ENCODE results near the gene KIRREL3. TPM values are rescaled to one million over a fixed set of nuclear protein-coding genes. Genes with fewer than 3 reads are reported as not detected.

The KIRREL3 gene
- total RNA-seq, 1 experiment from 2014 or later: 0.44 TPM

- Histone ChIP-seq H3K9me2 (replicated peaks; ENCODE audit: low read length) (no peaks in the 10 kb centered on the region), H3K9ac (ENCODE audit: low read length) (no peak overlapping the region), H3F3A (ENCODE audit: low read length, unreplicated experiment) (no peaks in the 10 kb centered on the region), H3K9me3 (ENCODE audit: low read length) (no peaks in the 10 kb centered on the region), H3K4me3 (ENCODE audit: low read length) (no peak overlapping the region), H3K36me3 (ENCODE audit: low read depth, low read length) (no peaks in the 10 kb centered on the region), H3K4me1 (ENCODE audit: insufficient read depth, low read length) (peaks cover 12% of the 10 kb centered on the region), H3K4me2 (ENCODE audit: low read length) (no peak overlapping the region), H2AFZ (ENCODE audit: low read length) (no peak overlapping the region), H3K27ac (ENCODE audit: low read length) (no peak overlapping the region), H3K79me2 (ENCODE audit: low read length) (no peaks in the 10 kb centered on the region), H3K27me3 (ENCODE audit: low read length) (no peaks in the 10 kb centered on the region), H4K20me1 (ENCODE audit: low read length) (no peaks in the 10 kb centered on the region)
- ChIA-PET CTCF (no interaction called here), POLR2A (ENCODE audit: unreplicated experiment) (no interaction called here)
- intact Hi-C loops (cut with micrococcal nuclease): loop anchor here (10.0 kb wide), 1 partner anchor 273 kb away; the partner anchor contains the start of genes FAM118B and RPUSD4
- no TSS peak for BruUV-seq (replicated peaks)
- DNase-seq: no peak
- ATAC-seq: no peak
- TF ChIP-seq EZH2 (IDR thresholded peaks at IDR 0.05; ENCODE audit: low read length, unreplicated experiment): no peak
- TF ChIP-seq EZH2phosphoT487 (IDR thresholded peaks at IDR 0.05; ENCODE audit: borderline replicate concordance, low read length): no peak
- no peak for TF ChIP-seq CTCF (conservative IDR thresholded peaks at IDR 0.05; ENCODE audit: low read depth, low read length)
Observed at GRCh38 chr11:126487711-126488110, 512.9 kb downstream of the KIRREL3 start.

DNA sequence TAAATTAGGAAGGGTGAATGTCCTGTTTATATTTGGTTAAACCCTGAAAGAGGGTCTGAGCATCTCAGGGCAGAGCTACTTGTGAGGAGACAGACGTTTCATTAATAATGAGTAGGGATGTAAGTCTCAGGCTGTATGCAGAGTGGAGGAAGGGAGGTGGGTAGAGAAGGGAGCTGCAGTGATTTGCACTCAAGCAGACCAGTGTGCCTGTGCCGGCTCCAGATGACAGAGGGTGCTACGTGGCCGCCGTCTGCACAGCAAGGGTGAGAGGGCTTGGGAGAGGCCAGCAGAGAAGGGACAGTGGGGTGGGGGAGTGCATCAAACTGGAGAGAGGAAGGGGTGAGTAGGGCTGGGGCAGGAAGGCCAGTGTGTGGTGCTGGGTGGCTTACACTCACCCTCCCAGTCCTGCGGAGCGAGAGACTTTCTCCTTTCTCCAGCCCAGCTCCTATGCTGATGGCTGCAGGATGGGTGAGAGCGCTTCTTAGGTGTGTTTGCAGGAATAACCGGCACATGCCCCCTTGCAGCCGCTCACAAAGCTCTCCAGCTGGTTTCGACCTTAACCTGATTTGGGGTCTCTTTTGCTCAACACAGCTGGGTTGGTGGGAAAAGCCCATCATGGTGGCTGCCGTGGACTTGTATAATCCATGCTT lies 514.5 kb downstream of the KIRREL3 start:
- H3K9me2 ChIP-seq (replicated peaks; ENCODE audit: low read length): no peaks in the 10 kb centered on the region
- BruUV-seq (replicated peaks): no TSS peak
- no peaks in the 10 kb centered on the region for H3K79me2 ChIP-seq (ENCODE audit: low read length)
- POLR2A ChIA-PET (ENCODE audit: unreplicated experiment): no interaction called here
- TF ChIP-seq EZH2phosphoT487 (IDR thresholded peaks at IDR 0.05; ENCODE audit: borderline replicate concordance, low read length) (no peak), CTCF (conservative IDR thresholded peaks at IDR 0.05; ENCODE audit: low read depth, low read length) (no peak), EZH2 (IDR thresholded peaks at IDR 0.05; ENCODE audit: low read length, unreplicated experiment) (no peak)
- H3K9me3 ChIP-seq (ENCODE audit: low read length): no peaks in the 10 kb centered on the region
- H3F3A ChIP-seq (ENCODE audit: low read length, unreplicated experiment): no peaks in the 10 kb centered on the region
- no peaks in the 10 kb centered on the region for H3K36me3 ChIP-seq (ENCODE audit: low read depth, low read length)
- H3K4me2 ChIP-seq (ENCODE audit: low read length): no peak overlapping the region
- ATAC-seq (no peak), DNase-seq (no peak)
- CTCF ChIA-PET: no interaction called here
- H3K27ac ChIP-seq (ENCODE audit: low read length): no peak overlapping the region
- no peak overlapping the region for H2AFZ ChIP-seq (ENCODE audit: low read length)
- no peak overlapping the region for H3K4me3 ChIP-seq (ENCODE audit: low read length)
- peaks cover 12% of the 10 kb centered on the region for H3K4me1 ChIP-seq (ENCODE audit: insufficient read depth, low read length)
- intact Hi-C loops (cut with micrococcal nuclease): loop anchor here (10.0 kb wide), 1 partner anchor 271 kb away; the partner anchor contains the start of genes FAM118B and RPUSD4
- no peaks in the 10 kb centered on the region for H4K20me1 ChIP-seq (ENCODE audit: low read length)
- H3K9ac ChIP-seq (ENCODE audit: low read length): no peak overlapping the region
- H3K27me3 ChIP-seq (ENCODE audit: low read length): no peaks in the 10 kb centered on the region

GRCh38 chr11:126485021-126485792 lies 515.4 kb downstream of the KIRREL3 start:
- Histone ChIP-seq H3K9me3 (ENCODE audit: low read length) (no peaks in the 10 kb centered on the region), H3K79me2 (ENCODE audit: low read length) (no peaks in the 10 kb centered on the region), H4K20me1 (ENCODE audit: low read length) (no peaks in the 10 kb centered on the region), H3F3A (ENCODE audit: low read length, unreplicated experiment) (no peaks in the 10 kb centered on the region), H3K4me2 (ENCODE audit: low read length) (no peak overlapping the region), H3K36me3 (ENCODE audit: low read depth, low read length) (no peaks in the 10 kb centered on the region), H3K9me2 (replicated peaks; ENCODE audit: low read length) (no peaks in the 10 kb centered on the region), H2AFZ (ENCODE audit: low read length) (no peak overlapping the region), H3K4me3 (ENCODE audit: low read length) (no peak overlapping the region), H3K27ac (ENCODE audit: low read length) (no peak overlapping the region), H3K9ac (ENCODE audit: low read length) (no peak overlapping the region), H3K27me3 (ENCODE audit: low read length) (no peaks in the 10 kb centered on the region), H3K4me1 (ENCODE audit: insufficient read depth, low read length) (peaks cover 15% of the 10 kb centered on the region)
- POLR2A ChIA-PET (ENCODE audit: unreplicated experiment): no interaction called here
- TF ChIP-seq CTCF (conservative IDR thresholded peaks at IDR 0.05; ENCODE audit: low read depth, low read length): peak; percentile 48; the same call in 1 of the 2 replicates
- TF ChIP-seq EZH2phosphoT487 (IDR thresholded peaks at IDR 0.05; ENCODE audit: borderline replicate concordance, low read length): no peak
- CTCF ChIA-PET: no interaction called here
- DNase-seq (peak; percentile 21), ATAC-seq (no peak)
- intact Hi-C loops (cut with micrococcal nuclease): loop anchor here (10.0 kb wide), 1 partner anchor 270 kb away; the partner anchor contains the start of genes FAM118B and RPUSD4
- BruUV-seq (replicated peaks): no TSS peak

Measured in PC-3 (cell line).